ENCODE measurements around the gene NYAP1.
"Not testable (repeated sequence)": the region's sequence is repeated elsewhere in the genome, so short reads cannot be mapped to it uniquely, and the experiment has no call there.

Gene NYAP1

DNA sequence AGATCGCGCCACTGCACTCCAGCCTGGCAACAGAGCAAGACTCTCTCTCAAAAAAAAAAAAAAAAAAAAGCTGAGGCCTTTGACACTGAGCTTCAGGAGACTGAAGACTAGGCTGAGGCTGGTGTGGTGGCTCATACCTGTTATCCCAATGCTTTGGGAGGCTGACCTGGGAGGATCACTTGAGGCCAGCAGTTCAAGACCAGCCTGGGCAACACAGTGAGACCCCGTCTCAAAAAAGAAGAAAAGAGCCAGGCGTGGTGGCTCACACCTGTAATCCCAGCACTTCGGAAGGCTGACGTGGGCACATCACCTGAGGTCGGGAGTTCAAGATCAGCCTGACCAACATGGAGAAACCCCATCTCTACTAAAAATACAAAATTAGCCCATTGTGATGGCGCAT, 36.4 kb upstream of the NYAP1 start:
- ATAC-seq; H3K9me3 Mint-ChIP-seq; DNase-seq; H3K27me3 Mint-ChIP-seq; H3K36me3 Mint-ChIP-seq (ENCODE audit: low read depth); H3K27ac Mint-ChIP-seq; H3K4me3 Mint-ChIP-seq: not testable (repeated sequence)
- H3K4me1 Mint-ChIP-seq: peaks cover 26% of the 10 kb centered on the region

DNA sequence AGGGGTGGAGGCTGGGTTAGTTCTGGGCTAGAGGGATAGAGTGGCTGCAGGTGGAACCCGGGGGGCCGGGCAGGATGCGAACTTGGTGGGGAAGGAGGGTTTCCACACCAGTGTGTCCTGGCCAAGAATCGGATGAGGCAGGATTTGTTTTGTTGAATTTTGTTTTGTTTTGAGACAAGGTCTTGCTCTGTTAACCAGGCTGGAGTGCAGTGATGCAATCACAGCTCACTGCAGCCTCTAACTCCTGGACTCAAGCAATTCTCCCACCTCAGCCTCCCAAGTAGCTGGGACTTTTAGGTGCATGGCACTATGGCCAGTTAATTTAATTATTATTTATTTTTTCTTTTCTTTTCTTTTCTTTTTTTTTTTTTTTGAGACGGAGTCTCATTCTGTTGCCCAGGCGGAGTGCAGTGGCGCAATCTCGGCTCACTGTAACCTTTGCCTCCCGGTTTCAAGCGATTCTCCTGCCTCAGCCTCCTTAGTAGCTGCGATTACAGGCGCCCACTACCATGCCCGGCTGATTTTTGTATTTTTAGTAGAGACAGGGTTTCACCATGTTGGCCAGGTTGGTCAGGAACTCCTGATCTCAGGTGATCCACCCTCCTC, 34.4 kb upstream of the NYAP1 start:
- ATAC-seq (no peak), DNase-seq (no peak)
- H3K9me3 Mint-ChIP-seq: no peaks in the 10 kb centered on the region
- no peaks in the 10 kb centered on the region for H3K36me3 Mint-ChIP-seq (ENCODE audit: low read depth)
- no peak overlapping the region for H3K27ac Mint-ChIP-seq
- H3K4me3 Mint-ChIP-seq: no peak overlapping the region
- peaks cover 20% of the 10 kb centered on the region for H3K4me1 Mint-ChIP-seq
- no peaks in the 10 kb centered on the region for H3K27me3 Mint-ChIP-seq

- Mint-ChIP-seq H3K4me3 (no peak overlapping the region), H3K4me1 (peaks cover 7% of the 10 kb centered on the region), H3K36me3 (ENCODE audit: low read depth) (no peaks in the 10 kb centered on the region), H3K9me3 (no peaks in the 10 kb centered on the region), H3K27me3 (no peaks in the 10 kb centered on the region), H3K27ac (no peak overlapping the region)
- ATAC-seq (no peak), DNase-seq (no peak)
These were observed 31.2 kb upstream of the NYAP1 start for GRCh38 chr7:100452513-100452912.

GRCh38 chr7:100453854-100454253, 29.9 kb upstream of the NYAP1 start:
- H3K27me3 Mint-ChIP-seq; H3K36me3 Mint-ChIP-seq (ENCODE audit: low read depth); ATAC-seq; H3K4me3 Mint-ChIP-seq; H3K9me3 Mint-ChIP-seq; H3K4me1 Mint-ChIP-seq; H3K27ac Mint-ChIP-seq; DNase-seq: not testable (repeated sequence)

GRCh38 chr7:100455206-100455605, 28.5 kb upstream of the NYAP1 start:
- Mint-ChIP-seq H3K27me3 (no peaks in the 10 kb centered on the region), H3K9me3 (no peaks in the 10 kb centered on the region), H3K27ac (no peak overlapping the region), H3K36me3 (ENCODE audit: low read depth) (peaks cover 2% of the 10 kb centered on the region), H3K4me1 (peaks cover 6% of the 10 kb centered on the region), H3K4me3 (no peak overlapping the region)
- no peak for ATAC-seq
- no peak for DNase-seq

DNA sequence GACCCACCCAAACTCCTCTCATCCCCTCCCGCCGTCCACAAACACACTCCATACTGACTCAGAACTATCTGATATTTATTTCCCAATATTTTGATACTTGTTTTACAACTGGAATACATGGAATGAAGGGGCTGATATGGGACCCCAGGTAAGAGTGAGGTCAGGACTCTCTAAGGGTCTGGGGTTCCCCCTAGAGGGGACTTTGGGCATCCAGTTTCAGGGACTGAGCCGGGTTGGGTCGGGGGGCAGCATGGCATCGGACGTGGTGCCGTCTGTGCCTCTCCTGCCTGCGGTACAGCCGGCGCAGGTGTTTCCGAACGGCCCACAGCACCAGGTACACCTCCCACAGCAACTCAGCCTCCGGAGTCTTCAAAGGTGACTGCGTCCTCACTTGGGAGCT, 27.2 kb upstream of the NYAP1 start:
- no peaks in the 10 kb centered on the region for H3K9me3 Mint-ChIP-seq
- H3K36me3 Mint-ChIP-seq (ENCODE audit: low read depth): peaks cover 2% of the 10 kb centered on the region
- H3K4me1 Mint-ChIP-seq: no peaks in the 10 kb centered on the region
- H3K27ac Mint-ChIP-seq: no peak overlapping the region
- DNase-seq (no peak), ATAC-seq (no peak)
- H3K4me3 Mint-ChIP-seq: no peak overlapping the region
- no peaks in the 10 kb centered on the region for H3K27me3 Mint-ChIP-seq

DNA sequence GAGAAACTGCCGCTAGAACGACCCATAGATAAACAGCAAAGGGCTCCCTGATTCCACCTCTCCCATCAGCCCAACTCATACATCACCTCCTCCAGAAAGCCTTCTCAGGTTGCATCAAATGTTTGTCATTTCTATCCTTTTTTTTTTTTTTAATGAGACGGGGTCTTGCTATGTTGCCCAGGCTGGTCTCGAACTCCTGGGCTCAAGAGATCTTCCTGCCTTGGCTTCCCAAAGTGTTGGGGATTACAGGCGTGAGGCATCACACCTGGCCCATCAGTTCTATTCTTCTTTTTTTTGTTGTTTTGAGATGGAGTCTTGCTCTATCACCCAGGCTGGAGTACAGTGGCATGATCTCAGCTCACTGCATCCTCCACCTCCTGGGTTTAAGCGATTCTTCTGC, 26.7 kb upstream of the NYAP1 start:
- Mint-ChIP-seq H3K27me3 (no peaks in the 10 kb centered on the region), H3K36me3 (ENCODE audit: low read depth) (peaks cover 2% of the 10 kb centered on the region), H3K9me3 (no peaks in the 10 kb centered on the region), H3K4me3 (no peak overlapping the region), H3K4me1 (no peaks in the 10 kb centered on the region), H3K27ac (no peak overlapping the region)
- DNase-seq: no peak
- ATAC-seq: no peak

- Mint-ChIP-seq H3K4me3 (no peak within 1 kb of the TSS), H3K9me3 (no peaks in the 10 kb centered on the region), H3K36me3 (ENCODE audit: low read depth) (peaks cover 7% of the 10 kb centered on the region), H3K27ac (no peak within 1 kb of the TSS), H3K4me1 (peaks cover 2% of the 10 kb centered on the region), H3K27me3 (no peaks in the 10 kb centered on the region)
- no peak for ATAC-seq
- no peak for DNase-seq
These were observed 19.5 kb upstream of the NYAP1 start, which contains the start of gene SPACDR for GRCh38 chr7:100464210-100464660. Gene SPACDR (minus strand): TSS chr7:100464260. CDS start chr7:100464025, 235 bp downstream.

GRCh38 chr7:100464791-100465190, 18.9 kb upstream of the NYAP1 start:
- Mint-ChIP-seq H3K4me3 (no peak overlapping the region), H3K36me3 (ENCODE audit: low read depth) (peaks cover 5% of the 10 kb centered on the region), H3K27me3 (no peaks in the 10 kb centered on the region)

GRCh38 chr7:100465299-100465698, 18.4 kb upstream of the NYAP1 start:
- Mint-ChIP-seq H3K9me3 (no peaks in the 10 kb centered on the region), H3K36me3 (ENCODE audit: low read depth) (peaks cover 5% of the 10 kb centered on the region), H3K4me1 (peaks cover 7% of the 10 kb centered on the region), H3K27me3 (no peaks in the 10 kb centered on the region), H3K4me3 (no peak overlapping the region), H3K27ac (no peak overlapping the region)
- DNase-seq (no peak), ATAC-seq (no peak)

More at GRCh38 chr7:100464791-100465190, 18.9 kb upstream of the NYAP1 start:
- no peak for ATAC-seq
- H3K9me3 Mint-ChIP-seq: no peaks in the 10 kb centered on the region
- DNase-seq: no peak
- no peak overlapping the region for H3K27ac Mint-ChIP-seq
- peaks cover 4% of the 10 kb centered on the region for H3K4me1 Mint-ChIP-seq

DNA sequence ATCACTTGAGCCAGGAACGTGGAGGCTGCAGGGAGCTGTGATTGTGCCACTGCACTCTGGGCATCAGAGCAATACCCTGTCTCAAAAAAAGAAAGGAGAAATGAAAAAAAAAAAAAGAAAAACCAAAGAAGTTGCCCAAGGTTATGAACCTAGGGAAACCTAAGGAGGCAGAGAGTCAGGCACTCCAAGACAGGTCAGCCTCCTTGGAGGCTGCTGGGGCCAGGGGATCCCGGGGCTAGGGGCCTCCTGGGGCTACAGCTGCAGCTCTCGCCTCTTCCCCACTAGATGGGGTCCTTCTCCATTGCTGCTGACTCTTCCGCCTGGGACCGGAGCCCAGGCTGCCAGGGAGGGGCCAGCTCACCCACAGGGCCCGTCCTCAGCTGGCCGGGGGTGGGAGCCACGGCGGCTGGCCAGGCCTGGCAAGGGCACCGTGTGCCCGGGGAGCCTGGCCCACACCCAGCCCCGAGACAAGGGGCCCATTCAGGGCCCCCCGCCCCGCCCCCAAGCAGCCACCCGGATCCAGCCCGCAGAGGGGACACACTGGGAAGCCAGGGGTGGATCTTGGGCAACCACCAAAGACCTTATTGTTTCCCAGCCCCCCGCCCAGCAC, 17.9 kb upstream of the NYAP1 start:
- Mint-ChIP-seq H3K4me3 (no peak overlapping the region), H3K27ac (no peak overlapping the region), H3K36me3 (ENCODE audit: low read depth) (peaks cover 5% of the 10 kb centered on the region), H3K4me1 (peaks cover 9% of the 10 kb centered on the region), H3K9me3 (no peaks in the 10 kb centered on the region), H3K27me3 (no peaks in the 10 kb centered on the region)
- no peak for DNase-seq
- no peak for ATAC-seq

- H3K4me3 Mint-ChIP-seq: no peak overlapping the region
- no peak for ATAC-seq
- no peaks in the 10 kb centered on the region for H3K27me3 Mint-ChIP-seq
- no peak for DNase-seq
- H3K9me3 Mint-ChIP-seq: no peaks in the 10 kb centered on the region
- peaks cover 9% of the 10 kb centered on the region for H3K4me1 Mint-ChIP-seq
- no peak overlapping the region for H3K27ac Mint-ChIP-seq
- peaks cover 5% of the 10 kb centered on the region for H3K36me3 Mint-ChIP-seq (ENCODE audit: low read depth)
These were observed 16.8 kb upstream of the NYAP1 start for GRCh38 chr7:100466653-100467605.

- Mint-ChIP-seq H3K4me1 (peaks cover 9% of the 10 kb centered on the region), H3K27me3 (no peaks in the 10 kb centered on the region), H3K4me3 (no peak overlapping the region), H3K27ac (no peak overlapping the region), H3K36me3 (ENCODE audit: low read depth) (peaks cover 5% of the 10 kb centered on the region), H3K9me3 (no peaks in the 10 kb centered on the region)
- ATAC-seq: no peak
- DNase-seq: no peak
These were observed 15.9 kb upstream of the NYAP1 start for GRCh38 chr7:100467638-100468373.

All from activated naive CD8-positive, alpha-beta T cell treated with anti-CD3 and anti-CD28 coated beads, Interleukin-2, amount 50 U/mL, for 24 hours (primary cell).